Mesodermal cell (in vitro differentiated cells): ENCODE results near the gene RSPRY1. TPM values are rescaled to one million over a fixed set of nuclear protein-coding genes. Genes with fewer than 3 reads are reported as not detected.

Experiments
- H3K27ac ChIP-seq: 2 replicates; pipeline ENCODE4 v1.7.0; 2013; ENCODE audit warnings: mild to moderate bottlenecking, low read depth, low read length, moderate library complexity; ENCODE audit not compliant: severe bottlenecking
- H3K36me3 ChIP-seq: 2 replicates; pipeline ENCODE4 v1.7.1; 2013; ENCODE audit warnings: mild to moderate bottlenecking, low read length, moderate library complexity; ENCODE audit not compliant: control insufficient read depth, insufficient read depth
- H3K4me1 ChIP-seq: one replicate; pipeline ENCODE4 v1.7.1; 2013; ENCODE audit warnings: mild to moderate bottlenecking, low read length; ENCODE audit not compliant: insufficient read depth, control insufficient read depth, poor library complexity, severe bottlenecking
- H3K4me3 ChIP-seq: 2 replicates; pipeline ENCODE4 v1.7.0; 2013; ENCODE audit warnings: low read length, control low read depth, mild to moderate bottlenecking; ENCODE audit not compliant: insufficient read depth, poor library complexity, severe bottlenecking; ENCODE audit errors: extremely low read depth
- H3K9me3 ChIP-seq: 2 replicates; pipeline ENCODE4 v1.7.1; 2013; ENCODE audit warnings: mild to moderate bottlenecking, low read length, moderate library complexity; ENCODE audit not compliant: control insufficient read depth
- WGBS, 2 experiments: methylation state at CpG; one replicate each; pipeline ENCODE4 v1.1.5; 2013; ENCODE audit warnings: missing lambda C conversion rate in 2 of 2; ENCODE audit not compliant: insufficient coverage in 2 of 2; 5-methylcytosine and 5-hydroxymethylcytosine counted together
- polyA plus RNA-seq, 2 experiments: library from polyadenylated mRNA; stranded (reverse); fragments of 50-300 nt; gene quantifications; one replicate each; pipeline ENCODE4 v1.2.3, GENCODE V29; 2013

The RSPRY1 gene
- polyA plus RNA-seq (2013, experiment 1 of 2): 53.7 TPM
- 47.7 TPM for polyA plus RNA-seq (2013, experiment 2 of 2)

DNA sequence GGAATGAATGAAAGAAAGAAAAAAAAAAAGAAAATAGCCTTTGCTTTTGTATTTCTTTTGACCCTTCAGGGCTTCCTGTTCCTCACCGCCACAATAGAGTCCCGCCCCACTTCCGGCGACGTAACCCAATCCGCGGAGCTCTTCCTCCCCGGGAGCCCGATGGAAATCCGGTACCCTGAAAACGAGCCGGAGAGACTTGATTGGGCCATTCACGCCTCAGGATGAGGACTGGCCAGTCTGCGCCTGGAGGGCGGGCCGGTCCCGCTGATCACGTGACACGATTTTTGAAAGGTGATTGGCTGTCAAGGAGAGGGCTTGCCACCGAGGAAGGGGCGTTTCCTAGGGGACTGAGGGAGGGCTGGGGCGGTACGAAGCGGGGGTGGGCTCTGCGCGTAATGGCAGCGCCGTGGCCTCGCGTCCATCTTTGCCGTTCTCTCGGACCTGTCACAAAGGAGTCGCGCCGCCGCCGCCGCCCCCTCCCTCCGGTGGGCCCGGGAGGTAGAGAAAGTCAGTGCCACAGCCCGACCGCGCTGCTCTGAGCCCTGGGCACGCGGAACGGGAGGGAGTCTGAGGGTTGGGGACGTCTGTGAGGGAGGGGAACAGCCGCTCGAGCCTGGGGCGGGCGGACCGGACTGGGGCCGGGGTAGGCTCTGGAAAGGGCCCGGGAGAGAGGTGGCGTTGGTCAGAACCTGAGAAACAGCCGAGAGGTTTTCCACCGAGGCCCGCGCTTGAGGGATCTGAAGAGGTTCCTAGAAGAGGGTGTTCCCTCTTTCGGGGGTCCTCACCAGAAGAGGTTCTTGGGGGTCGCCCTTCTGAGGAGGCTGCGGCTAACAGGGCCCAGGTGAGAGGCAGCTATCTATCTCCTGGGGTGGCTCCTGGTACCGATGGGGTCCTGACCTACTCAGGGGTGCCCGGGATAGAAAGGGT lies at the start of gene RSPRY1, which contains the start of gene PSME3IP1:
Gene RSPRY1, plus strand, starts transcription at position 385 of the 927 bp plus-strand sequence. CDS start 18,330 bp downstream, outside the sequence.
Gene PSME3IP1, minus strand, starts transcription at position 95 of the 927 bp plus-strand sequence. CDS start 12,185 bp downstream, outside the sequence.
- H3K4me3 ChIP-seq: peak within 1 kb of the TSS; percentile 98
- no peaks in the 10 kb centered on the region for H3K9me3 ChIP-seq
- peaks cover 13% of the 10 kb centered on the region for H3K36me3 ChIP-seq
- peak within 1 kb of the TSS; percentile 77 for H3K27ac ChIP-seq
- 0 to 1% methylated on average over 43 to 58 of the region's 64 CpGs for WGBS, 2 experiments
- peaks cover 26% of the 10 kb centered on the region for H3K4me1 ChIP-seq

DNA sequence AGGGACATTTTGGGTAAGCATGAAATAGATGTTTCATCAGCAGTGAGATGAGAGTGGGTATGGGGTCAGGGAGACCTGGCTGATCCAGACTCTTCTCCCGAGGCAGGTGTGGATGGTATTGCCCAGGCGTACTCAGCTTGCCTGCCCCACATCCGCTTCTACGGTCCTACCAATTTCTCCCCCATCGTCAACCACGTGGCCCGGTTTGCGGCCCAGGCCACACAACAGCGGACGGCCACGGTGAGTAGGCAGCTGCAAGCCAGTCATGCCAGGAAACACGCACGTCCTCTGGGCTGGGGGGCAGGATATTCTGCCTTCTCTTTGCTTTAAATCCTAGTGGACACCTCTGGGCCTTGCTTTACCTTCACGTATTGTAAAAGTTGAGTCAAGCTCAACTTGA lies 49.1 kb upstream of the RSPRY1 start:
- 89 to 98% methylated on average over 13 of the region's 14 CpGs for WGBS, 2 experiments
- Histone ChIP-seq H3K4me1 (peaks cover 20% of the 10 kb centered on the region), H3K4me3 (no peak overlapping the region), H3K36me3 (peaks cover 9% of the 10 kb centered on the region), H3K9me3 (no peaks in the 10 kb centered on the region), H3K27ac (no peak overlapping the region)

DNA sequence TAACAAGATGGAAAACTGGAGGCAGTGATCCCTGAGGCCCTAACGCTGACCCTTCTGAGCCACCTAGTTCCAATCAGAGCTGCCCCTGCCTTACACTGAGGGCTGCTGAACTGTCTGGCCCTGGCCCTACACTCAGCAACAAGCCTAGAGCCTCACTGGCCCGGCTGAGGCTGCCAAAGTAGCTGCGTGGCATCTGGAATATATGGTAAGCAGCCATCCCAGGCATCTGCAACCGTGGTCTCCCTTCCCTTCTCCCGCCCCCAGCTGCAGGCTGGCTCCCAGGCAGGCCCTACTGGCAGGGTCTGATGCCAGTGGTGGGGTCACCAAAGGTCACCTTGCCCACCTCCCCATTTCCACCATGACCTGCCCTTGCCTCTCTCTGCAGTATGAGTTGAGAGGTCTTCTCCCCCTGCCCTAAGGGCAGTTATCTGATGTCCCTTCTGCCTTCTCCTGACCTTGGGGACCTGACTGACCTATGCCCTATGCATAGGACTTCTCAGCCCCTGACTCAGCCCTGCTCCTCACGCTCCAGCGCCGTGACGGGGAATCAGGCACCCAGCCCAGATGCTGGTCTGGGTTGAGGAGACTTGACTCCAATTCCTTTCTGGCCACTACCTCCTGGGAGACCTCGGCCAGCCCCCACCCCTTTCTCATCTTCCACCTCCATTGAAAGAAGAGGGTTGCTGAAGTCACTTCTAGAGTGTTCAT lies 48.4 kb upstream of the RSPRY1 start:
- WGBS, 2 experiments: 91 to 97% methylated on average over 8 to 10 of the region's 10 CpGs
- Histone ChIP-seq H3K4me3 (no peak overlapping the region), H3K9me3 (no peaks in the 10 kb centered on the region), H3K4me1 (peaks cover 20% of the 10 kb centered on the region), H3K27ac (no peak overlapping the region), H3K36me3 (peaks cover 9% of the 10 kb centered on the region)

DNA sequence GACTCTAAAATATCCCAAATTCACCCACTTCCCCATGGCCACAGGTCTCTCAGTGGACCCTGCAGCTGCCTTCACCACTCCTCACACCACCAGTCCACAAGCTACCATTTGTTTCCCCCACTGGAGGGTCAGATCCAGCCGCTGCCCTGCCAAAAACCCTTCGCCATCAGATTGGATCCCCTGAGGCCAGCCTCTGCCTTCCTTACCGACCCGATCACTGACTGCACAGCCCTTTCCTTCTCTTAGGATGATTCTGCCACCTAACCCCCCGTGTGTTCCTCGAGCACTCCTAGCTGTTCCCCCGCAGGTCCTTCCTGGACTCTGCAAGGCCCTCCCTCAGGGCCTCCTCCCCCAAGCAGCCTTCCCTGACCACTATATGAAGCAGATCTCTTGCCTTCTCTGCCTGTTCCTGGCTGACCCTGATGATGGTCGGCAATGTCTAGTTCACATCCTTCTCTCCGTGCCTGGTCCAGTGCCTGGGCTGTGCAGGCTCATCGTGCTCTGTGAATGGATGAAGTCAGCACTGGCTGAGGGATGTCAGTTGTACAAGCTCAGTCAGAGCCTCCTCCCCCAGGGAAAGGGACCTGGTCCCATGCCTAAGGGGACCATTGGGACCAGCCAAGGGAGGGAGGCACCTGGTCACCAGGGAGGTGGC lies 47.7 kb upstream of the RSPRY1 start:
- H3K4me3 ChIP-seq: no peak overlapping the region
- H3K9me3 ChIP-seq: no peaks in the 10 kb centered on the region
- H3K27ac ChIP-seq: no peak overlapping the region
- WGBS, 2 experiments: 85 to 89% methylated on average over 9 to 10 of the region's 10 CpGs
- peaks cover 20% of the 10 kb centered on the region for H3K4me1 ChIP-seq
- H3K36me3 ChIP-seq: peaks cover 9% of the 10 kb centered on the region

DNA sequence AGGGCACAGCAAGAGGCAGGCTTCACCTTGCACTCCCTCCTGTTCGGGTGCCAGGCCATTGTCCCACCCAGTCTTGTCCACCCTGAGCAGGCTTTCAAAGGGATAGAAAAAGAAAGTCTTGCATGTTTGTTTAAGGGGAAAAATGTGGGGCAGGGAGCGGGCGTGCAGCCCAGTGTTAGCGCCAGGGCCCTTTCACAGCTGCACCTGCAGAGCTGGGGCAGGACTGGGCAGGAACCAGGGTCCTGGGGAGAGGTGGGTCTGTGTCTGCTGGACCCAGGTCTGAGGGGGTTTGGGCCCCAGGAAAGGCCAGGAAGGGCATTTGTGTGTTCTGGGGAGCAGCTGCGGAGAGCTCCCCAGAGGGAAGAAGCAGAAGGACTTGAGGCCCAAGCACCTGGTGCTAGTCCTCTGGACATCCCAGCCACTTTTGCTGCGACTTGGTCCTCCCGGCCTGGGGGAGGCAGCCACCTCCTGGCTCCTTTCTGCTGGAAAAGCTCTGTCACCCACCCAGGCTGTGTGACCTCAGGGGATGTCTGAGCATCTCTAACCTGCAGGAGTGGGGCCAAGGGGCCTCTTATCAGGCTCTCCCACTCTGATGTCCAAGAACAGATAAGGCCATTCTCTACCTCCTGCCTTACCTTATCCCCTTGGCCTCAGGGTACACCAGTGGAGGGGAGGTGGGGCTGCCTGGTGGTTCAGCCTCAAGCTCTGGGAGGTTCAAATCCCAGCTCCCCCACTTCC lies 45.0 kb upstream of the RSPRY1 start:
- H3K27ac ChIP-seq: no peak overlapping the region
- no peak overlapping the region for H3K4me3 ChIP-seq
- H3K4me1 ChIP-seq: peaks cover 25% of the 10 kb centered on the region
- 90 to 91% methylated on average over 4 to 7 of the region's 7 CpGs for WGBS, 2 experiments
- H3K9me3 ChIP-seq: no peaks in the 10 kb centered on the region
- peaks cover 11% of the 10 kb centered on the region for H3K36me3 ChIP-seq

DNA sequence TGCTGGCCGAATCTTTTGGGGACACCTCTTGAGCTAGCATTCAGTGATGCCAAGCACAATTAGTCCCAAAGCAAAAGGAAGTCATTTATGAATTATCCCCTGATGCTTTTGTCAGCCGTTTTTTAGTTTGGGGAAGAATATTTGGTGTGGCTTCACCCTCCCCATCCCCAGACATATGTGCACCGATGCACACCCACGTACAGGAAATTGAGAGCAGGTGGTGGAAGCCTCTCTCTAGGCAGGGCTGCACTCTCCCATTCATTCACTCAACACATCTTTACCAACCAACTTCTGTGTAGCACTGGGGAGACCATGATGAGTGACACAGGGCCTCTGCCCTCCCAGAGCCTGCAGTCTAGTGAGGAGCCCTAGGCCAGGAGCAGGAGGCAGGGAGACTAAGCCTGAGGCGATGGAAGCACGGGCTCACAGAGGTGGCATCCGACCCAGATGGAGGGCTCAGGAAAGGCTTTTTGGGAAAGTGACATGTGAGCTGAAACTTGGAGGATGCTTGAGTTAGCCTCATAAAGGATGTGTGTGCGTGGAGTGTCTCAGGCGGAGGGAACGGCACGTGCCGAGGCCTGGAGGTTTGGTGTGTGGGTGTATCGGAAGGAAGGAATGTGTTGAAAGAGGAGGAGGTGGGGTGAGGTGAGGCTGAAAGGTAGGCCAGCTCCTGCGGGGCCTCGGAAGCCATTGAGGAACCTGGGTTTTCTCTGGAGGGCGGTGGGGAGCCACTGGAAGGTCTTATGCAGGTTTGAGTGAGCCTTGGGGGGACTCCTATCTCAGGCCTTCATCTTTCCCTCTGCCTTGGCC lies 44.1 kb upstream of the RSPRY1 start:
- H3K36me3 ChIP-seq: peaks cover 11% of the 10 kb centered on the region
- 90 to 92% methylated on average over 13 to 16 of the region's 16 CpGs for WGBS, 2 experiments
- H3K4me1 ChIP-seq: peaks cover 27% of the 10 kb centered on the region
- H3K4me3 ChIP-seq: no peak overlapping the region
- H3K9me3 ChIP-seq: no peaks in the 10 kb centered on the region
- no peak overlapping the region for H3K27ac ChIP-seq

DNA sequence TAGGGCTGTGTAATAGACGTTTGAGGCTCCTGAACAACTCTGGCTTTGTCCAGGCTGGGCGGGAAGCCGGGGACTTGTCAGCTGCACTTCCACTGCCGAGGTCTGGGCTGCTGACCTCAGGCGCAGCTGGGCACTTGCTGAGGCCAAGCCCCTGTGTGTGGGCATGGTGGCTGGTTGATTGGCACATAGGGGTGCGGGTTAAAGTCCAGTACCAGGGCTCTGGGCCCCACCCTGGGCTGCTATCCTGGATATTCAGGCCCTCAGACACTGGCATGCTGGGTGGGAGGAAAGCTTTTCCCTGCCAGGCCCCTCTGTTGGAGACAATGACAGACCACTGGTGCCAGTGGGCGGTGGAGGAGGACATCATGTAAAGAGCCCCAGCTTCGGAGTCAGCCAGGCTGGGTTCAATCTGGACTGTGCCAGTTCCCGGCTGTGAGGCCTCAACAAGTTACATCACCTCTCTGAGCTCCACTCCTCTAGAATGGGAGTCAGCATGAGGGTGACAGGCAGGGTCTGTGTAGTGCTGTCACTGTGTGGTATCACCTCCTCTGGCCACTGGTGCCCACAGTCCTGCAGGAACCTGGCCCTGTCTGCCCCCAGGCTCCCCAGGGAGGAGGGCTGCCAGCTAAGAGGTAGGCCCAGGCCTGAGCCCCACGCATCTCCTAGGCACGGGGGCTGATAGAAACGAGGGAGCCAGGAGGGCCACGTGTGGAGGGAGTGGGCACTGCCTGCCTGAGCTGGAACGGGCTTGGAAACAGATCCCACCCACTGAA lies 42.8 kb upstream of the RSPRY1 start:
- Histone ChIP-seq H3K27ac (no peak overlapping the region), H3K9me3 (no peaks in the 10 kb centered on the region), H3K4me3 (no peak overlapping the region), H3K36me3 (peaks cover 8% of the 10 kb centered on the region), H3K4me1 (peaks cover 36% of the 10 kb centered on the region)
- WGBS, 2 experiments: 91 to 93% methylated on average over 10 to 14 of the region's 14 CpGs

DNA sequence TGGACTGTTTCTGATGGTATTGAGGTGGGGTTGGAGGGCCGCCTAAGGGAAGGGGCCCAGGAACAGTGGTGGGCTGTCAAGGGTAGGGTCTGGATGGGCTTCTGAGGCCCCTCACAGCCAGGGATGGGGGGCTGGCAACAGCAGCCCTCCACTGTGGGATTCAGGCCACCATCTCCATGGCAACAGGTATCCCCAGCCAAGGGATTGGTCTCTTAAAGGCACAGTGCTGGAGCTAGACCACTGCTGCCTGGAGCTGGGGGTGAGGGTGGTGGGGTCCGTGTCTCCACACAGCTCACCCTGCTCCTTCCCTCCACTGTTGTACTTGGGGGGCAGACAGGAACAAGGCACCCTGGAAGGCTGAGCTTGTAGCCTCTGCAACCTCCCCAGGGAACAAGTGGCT lies 42.1 kb upstream of the RSPRY1 start:
- no peaks in the 10 kb centered on the region for H3K9me3 ChIP-seq
- 92% methylated on average over 1 of the region's 2 CpGs; no CpG with 5 or more reads in 1 of the 2 experiments for whole genome bisulfite sequencing, 2 experiments
- no peak overlapping the region for H3K4me3 ChIP-seq
- H3K4me1 ChIP-seq: peaks cover 35% of the 10 kb centered on the region
- H3K36me3 ChIP-seq: peaks cover 15% of the 10 kb centered on the region
- no peak overlapping the region for H3K27ac ChIP-seq
